ENCODE measurements around the gene PARP15.
"Not testable (repeated sequence)": the region's sequence is repeated elsewhere in the genome, so short reads cannot be mapped to it uniquely, and the experiment has no call there.

Gene PARP15

GRCh38 chr3:122636697-122637096, 59.2 kb downstream of the PARP15 start:
- no peak for DNase-seq (ENCODE audit: low read depth in 1 of 2, low spot score in 1 of 2)
- no peak for TF ChIP-seq JUND (IDR thresholded peaks at IDR 0.05; ENCODE audit: low read depth)
- in situ Hi-C loops (cut with HindIII; ENCODE audit: low pct_unique_long_range_greater_than_20kb, low sequenced_read_pairs), result no loop called here

GRCh38 chr3:122640437-122640999, 63.1 kb downstream of the PARP15 start:
- no peak for DNase-seq (ENCODE audit: low read depth in 1 of 2, low spot score in 1 of 2)
- in situ Hi-C loops (cut with HindIII; ENCODE audit: low pct_unique_long_range_greater_than_20kb, low sequenced_read_pairs), result no loop called here
- no peak for TF ChIP-seq JUND (IDR thresholded peaks at IDR 0.05; ENCODE audit: low read depth)

DNA sequence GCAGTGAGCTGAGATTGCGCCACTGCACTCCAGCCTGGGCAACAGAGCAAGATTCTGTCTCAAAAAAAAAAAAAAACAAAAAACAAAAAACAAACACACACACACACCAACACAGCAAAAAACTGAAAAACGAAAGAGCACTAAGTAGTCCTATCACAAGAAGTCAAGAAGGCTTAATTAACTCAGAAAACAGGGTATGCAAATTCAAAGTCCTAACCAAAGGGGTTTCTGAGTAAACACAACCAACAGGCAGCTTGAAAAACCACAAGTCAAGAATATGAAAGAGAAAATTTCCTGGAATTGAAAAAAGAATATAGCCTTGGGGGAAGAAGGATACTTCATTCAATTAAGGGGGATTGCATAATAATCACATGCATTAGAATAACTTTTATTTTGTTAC, 65.5 kb downstream of the PARP15 start:
- in situ Hi-C loops (cut with HindIII; ENCODE audit: low pct_unique_long_range_greater_than_20kb, low sequenced_read_pairs), result no loop called here
- TF ChIP-seq JUND (IDR thresholded peaks at IDR 0.05; ENCODE audit: low read depth), result no peak
- DNase-seq (ENCODE audit: low read depth in 1 of 2, low spot score in 1 of 2), result no peak

DNA sequence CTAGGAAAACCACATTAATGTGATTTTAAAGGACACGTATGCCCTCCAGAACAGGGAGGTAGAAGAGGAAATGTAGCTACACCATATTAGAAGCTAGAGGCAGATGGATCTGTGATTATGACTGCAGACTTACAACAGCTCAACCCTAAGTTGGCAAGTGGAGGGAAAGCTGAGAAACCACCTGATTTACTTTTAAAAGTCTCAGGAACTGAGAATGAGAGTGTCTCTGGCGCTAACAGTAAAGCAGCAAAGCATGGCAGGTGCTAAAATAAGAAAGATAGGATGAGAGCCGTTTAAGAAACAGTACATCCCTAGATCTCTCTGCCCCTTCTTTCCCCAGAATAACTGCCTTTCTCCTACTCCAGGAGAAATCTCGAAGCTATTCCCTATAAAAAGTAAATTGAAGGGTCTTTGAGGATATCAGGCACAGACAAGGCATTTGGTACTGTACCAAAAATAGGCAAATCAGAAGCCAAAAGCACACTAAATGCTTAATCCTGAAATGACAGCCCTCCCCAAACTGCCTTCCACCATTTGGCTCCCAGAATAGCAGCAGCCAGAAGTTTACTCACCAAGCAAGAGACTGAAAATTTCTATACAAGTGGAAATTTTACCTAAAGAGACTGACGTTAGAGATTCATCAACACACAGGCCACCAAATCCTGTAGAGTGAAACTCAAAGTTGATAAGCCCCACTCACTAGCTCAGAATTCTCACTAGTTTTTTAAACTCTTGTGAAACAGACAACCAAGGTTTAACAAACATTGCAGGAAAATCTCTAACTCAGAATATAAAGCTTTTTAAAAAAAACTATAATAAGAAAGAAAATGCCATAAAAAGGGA, 68.9 kb downstream of the PARP15 start:
- in situ Hi-C loops (cut with HindIII; ENCODE audit: low pct_unique_long_range_greater_than_20kb, low sequenced_read_pairs), result no loop called here
- no peak for TF ChIP-seq JUND (IDR thresholded peaks at IDR 0.05; ENCODE audit: low read depth)
- DNase-seq (ENCODE audit: low read depth in 1 of 2, low spot score in 1 of 2), result no peak

DNA sequence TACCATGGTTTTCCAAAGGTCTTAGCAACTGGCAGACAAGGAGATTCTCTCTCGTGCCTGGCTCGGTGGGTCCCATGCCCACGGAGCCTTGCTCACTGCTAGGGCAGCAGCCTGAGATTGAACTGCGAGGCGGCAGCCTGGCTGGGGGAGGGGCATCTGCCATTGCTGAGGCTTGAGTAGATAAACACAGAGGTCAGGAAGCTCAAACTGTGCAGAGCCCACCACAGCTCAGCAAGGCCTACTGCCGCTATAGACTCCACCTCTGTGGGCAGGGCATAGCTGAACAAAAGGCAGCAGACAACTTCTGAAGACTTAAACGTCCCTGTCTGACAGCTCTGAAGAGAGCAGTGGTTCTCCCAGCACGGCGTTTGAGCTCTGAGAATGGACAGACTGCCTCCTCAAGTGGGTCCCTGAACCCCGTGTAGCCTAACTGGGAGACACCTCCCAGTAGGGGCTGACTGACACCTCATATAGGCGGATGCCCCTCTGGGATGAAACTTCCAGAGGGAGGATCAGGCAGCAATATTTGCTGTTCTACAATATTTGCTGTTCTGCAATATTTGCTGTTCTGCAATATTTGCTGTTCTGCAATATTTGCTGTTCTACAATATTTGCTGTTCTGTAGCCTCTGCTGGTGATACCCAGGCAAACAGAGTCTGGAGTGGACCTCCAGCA, 73.9 kb downstream of the PARP15 start:
- DNase-seq (ENCODE audit: low read depth in 1 of 2, low spot score in 1 of 2), result peak in 1 of 2 experiments; percentile 63
- in situ Hi-C loops (cut with HindIII; ENCODE audit: low pct_unique_long_range_greater_than_20kb, low sequenced_read_pairs), result not testable (repeated sequence)

DNA sequence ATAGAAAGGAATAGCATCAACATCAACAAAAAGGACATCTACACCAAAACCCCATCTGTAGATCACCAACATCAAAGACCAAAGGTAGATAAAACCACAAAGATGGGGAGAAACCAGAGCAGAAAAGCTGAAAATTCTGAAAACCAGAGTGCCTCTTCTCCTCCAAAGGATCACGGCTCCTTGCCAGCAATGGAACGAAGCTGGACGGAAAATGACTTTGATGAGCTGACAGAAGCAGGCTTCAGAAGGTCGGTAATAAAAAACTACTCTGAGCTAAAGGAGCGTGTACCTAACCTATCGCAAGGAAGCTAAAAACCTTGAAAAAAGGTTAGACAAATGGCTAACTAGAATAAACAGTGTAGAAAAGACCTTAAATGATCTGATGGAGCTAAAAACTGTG, 74.5 kb downstream of the PARP15 start:
- peak in 1 of 2 experiments; percentile 10 for DNase-seq (ENCODE audit: low read depth in 1 of 2, low spot score in 1 of 2)
- in situ Hi-C loops (cut with HindIII; ENCODE audit: low pct_unique_long_range_greater_than_20kb, low sequenced_read_pairs), result not testable (repeated sequence)

DNA sequence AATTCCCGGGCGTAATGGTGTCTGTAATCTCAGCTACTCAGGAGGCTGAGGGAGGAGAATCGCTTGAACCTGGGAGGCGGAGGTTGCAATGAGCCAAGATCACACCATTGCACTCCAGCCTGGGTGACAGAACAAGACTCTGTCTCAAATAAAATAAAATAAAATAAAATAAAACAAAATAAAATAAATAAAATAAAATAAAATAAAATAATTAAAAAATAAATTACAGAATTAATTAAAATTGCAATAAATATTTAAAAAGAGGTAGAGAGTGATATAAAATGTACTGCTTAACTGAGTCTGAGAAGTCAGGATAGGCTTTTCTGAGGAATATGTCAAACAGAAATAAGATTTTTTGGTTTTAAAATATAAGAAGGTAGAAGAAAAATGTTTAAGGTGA, 80.9 kb downstream of the PARP15 start:
- in situ Hi-C loops (cut with HindIII; ENCODE audit: low pct_unique_long_range_greater_than_20kb, low sequenced_read_pairs); DNase-seq (ENCODE audit: low read depth in 1 of 2, low spot score in 1 of 2): not testable (repeated sequence)

DNA sequence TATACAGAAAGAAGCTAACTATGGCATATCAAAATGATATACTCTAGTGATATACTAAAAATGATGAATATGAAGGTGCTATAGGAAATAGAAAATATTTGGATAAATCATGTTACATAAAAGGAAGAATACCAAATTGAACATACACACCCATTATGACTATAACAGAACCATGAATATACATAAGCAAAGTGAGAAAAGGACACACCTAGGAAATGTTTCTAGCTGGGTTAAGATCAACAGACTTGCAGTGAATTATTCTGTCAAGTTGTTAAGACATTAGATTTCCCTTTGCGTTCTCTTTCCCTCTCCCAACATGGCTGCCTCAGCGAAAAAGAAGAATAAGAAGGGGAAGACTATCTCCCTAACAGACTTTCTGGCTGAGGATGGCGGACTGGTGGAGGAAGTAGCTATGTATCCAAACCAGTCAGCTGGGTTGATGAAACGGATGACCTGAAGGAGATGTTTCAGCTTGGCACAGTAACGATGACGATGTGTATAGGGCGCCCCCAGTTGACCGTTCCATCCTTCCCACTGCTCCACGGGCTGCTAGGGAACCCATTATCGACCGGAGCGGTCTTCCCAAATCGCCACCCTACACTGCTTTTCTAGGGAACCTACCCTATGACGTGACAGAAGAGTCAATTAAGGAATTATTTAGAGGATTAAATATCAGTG, 83.0 kb downstream of the PARP15 start:
- no peak for TF ChIP-seq JUND (IDR thresholded peaks at IDR 0.05; ENCODE audit: low read depth)
- in situ Hi-C loops (cut with HindIII; ENCODE audit: low pct_unique_long_range_greater_than_20kb, low sequenced_read_pairs), result no loop called here
- no peak for DNase-seq (ENCODE audit: low read depth in 1 of 2, low spot score in 1 of 2)

GRCh38 chr3:122661633-122662032, 84.2 kb downstream of the PARP15 start:
- in situ Hi-C loops (cut with HindIII; ENCODE audit: low pct_unique_long_range_greater_than_20kb, low sequenced_read_pairs), result no loop called here
- no peak for DNase-seq (ENCODE audit: low read depth in 1 of 2, low spot score in 1 of 2)
- TF ChIP-seq JUND (IDR thresholded peaks at IDR 0.05; ENCODE audit: low read depth), result no peak

DNA sequence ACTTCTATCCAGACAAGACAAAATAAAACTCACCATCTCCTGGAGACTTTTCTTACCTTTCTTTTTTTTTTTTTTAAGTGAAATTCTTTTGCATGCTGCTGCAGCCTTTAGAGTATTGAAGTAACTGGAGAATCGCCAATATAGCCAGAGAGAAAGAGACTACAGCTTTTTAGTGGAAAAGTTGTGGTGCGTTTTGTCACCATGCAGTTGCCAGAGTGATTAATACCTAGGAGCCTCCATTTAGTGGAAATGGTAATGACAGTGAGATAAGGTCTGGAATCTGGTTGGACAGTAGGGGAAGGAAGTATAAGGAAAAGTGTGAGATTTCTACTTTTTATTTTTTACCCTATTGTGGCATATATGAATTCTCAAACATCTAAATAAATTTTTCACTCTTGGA, 85.1 kb downstream of the PARP15 start:
- no peak for DNase-seq (ENCODE audit: low read depth in 1 of 2, low spot score in 1 of 2)
- in situ Hi-C loops (cut with HindIII; ENCODE audit: low pct_unique_long_range_greater_than_20kb, low sequenced_read_pairs), result no loop called here
- no peak for TF ChIP-seq JUND (IDR thresholded peaks at IDR 0.05; ENCODE audit: low read depth)

- no peak for DNase-seq (ENCODE audit: low read depth in 1 of 2, low spot score in 1 of 2)
- in situ Hi-C loops (cut with HindIII; ENCODE audit: low pct_unique_long_range_greater_than_20kb, low sequenced_read_pairs), result no loop called here
- TF ChIP-seq JUND (IDR thresholded peaks at IDR 0.05; ENCODE audit: low read depth), result no peak
Observed at GRCh38 chr3:122665226-122665786, 87.9 kb downstream of the PARP15 start.

GRCh38 chr3:122665881-122666280, 88.4 kb downstream of the PARP15 start:
- DNase-seq (ENCODE audit: low read depth in 1 of 2, low spot score in 1 of 2), result no peak
- no peak for TF ChIP-seq JUND (IDR thresholded peaks at IDR 0.05; ENCODE audit: low read depth)
- in situ Hi-C loops (cut with HindIII; ENCODE audit: low pct_unique_long_range_greater_than_20kb, low sequenced_read_pairs), result no loop called here

Measured in T47D (cell line).